Panc1 (cell line): ENCODE results near the gene NXT1.

Experiments used
- CTCF ChIP-seq: fragments of 450-650 bp; IDR thresholded peaks from 2 replicates; pipeline ENCODE4 v1.5.1; 2017; ENCODE audit warnings: mild to moderate bottlenecking
- POLR2AphosphoS5 ChIP-seq: IDR thresholded peaks from 2 replicates; pipeline ENCODE4 v1.6.1; 2012; ENCODE audit warnings: mild to moderate bottlenecking, low read depth, low read length, moderate library complexity

- TF ChIP-seq CTCF (no peak), POLR2AphosphoS5 (no peak)
Measured at GRCh38 chr20:23361119-23361475, 10.5 kb downstream of the NXT1 start.
